ENCODE measurements around the gene KIF6.

The KIF6 gene

DNA sequence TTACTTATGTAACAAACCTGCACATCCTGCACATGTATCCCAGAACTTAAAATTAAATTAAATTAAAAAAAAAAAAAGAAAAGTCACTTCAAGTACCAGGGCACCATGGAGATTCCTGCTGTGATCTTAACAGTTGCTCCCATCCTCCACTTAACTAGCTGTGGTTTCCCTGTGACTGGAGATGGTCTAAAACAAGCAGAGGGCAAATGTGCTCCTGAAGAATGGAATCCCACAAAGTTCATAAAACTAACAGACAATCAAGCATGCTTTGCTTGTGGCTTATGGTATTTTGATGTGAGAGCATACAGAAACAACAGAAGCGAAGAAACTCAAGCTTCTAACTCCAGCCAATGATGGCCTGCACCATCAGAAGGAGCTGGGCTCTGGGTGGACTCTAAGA is 249.1 kb downstream of the KIF6 start:
- no peak for DNase-seq (ENCODE audit: extremely low spot score, insufficient read length, low read depth)
- FAIRE-seq, result no peak

DNA sequence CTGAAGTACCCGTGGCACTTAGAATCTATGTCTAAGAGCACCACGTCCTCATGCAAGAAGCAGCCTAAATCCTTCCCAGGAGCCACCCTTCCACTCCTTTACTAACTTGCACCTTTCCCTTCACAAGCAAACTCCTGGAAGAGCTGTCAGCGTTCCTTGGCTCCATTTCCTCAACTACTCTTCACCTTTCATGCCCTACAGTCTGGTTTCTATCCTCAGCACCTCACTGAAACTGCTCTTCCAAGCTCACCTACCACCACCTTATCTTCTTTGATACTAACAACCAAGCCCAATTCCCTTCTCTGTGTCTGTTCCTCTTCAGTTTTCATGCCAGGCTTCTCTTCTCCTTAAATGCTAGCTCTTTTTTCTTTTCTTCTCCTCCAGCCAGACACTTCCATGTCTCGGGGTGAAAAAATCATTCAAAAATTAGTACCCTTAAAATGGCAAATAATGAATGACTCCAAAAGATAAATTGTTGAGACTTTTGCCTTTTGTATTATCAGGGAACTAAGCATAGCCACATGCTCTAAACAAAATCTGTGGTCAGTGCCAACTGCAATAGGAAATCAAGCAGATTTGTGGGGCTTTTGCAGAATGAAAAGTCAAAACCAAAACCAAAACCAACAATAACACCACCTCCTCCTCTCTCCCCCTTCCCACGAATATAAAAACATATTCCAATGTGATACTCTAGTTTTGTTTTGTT is 253.1 kb downstream of the KIF6 start:
- peak; percentile 88 for FAIRE-seq
- DNase-seq (ENCODE audit: extremely low spot score, insufficient read length, low read depth), result peak; percentile 5

DNA sequence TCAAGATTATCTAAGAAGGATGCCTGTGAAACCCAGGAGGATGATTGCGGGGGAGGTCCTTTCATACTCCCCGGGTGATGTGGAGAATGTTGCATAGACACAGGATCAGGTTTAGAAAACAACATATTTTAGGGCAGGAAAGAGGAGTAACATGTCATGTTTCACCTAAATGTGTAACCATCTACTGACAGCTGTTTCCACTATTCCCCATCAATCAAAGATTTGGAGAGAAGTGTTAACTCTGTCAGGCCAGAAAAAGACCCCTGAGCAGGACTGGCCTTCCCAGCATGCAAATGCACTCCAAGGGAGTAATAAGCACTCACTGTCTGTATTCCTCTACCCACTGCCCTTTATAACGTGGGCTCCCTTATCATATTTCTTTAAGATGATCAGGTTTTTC is 254.7 kb downstream of the KIF6 start:
- FAIRE-seq, result no peak

DNA sequence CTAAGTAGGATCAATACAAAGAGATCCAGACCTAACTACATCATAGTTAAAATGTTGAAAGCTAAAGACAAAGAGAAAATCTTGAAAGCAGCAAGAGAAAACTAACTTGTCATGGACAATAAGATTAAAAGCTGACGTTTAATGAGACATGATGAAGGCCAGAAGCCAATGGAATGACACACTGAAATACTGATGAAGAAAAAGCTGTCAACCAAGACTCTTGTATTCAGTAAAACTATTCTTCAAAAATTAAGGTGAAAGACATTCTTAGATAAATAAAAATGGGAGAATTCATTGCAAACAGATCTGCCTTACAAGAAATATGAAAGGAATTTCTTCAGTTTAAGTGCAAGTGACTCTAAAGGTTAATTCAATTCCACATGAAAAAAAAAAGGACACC is 256.8 kb downstream of the KIF6 start:
- FAIRE-seq (no peak), DNase-seq (ENCODE audit: extremely low spot score, insufficient read length, low read depth) (no peak)

More for the DNA sequence above, 254.7 kb downstream of the KIF6 start:
- no peak for DNase-seq (ENCODE audit: extremely low spot score, insufficient read length, low read depth)

DNA sequence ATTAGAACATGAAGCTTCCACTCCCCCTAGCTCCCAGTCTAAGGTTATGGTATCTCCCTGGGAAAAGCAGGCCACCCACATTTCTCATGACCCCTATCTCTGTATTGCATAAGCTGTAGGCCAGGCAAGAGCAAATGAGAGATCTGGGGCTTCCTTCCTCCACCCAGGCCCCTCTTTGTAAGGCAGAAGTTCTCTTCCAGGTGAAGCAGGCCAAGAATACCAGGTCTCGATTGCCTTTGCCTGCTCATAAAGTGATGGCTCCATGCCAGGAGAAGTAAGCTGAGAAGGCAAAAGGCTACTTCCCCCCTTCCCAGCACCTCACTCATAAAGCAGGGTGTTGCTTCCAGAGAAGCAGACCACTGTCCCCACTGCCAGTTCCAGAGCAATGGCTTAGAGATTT is 258.6 kb downstream of the KIF6 start:
- DNase-seq (ENCODE audit: extremely low spot score, insufficient read length, low read depth), result no peak
- FAIRE-seq, result no peak

DNA sequence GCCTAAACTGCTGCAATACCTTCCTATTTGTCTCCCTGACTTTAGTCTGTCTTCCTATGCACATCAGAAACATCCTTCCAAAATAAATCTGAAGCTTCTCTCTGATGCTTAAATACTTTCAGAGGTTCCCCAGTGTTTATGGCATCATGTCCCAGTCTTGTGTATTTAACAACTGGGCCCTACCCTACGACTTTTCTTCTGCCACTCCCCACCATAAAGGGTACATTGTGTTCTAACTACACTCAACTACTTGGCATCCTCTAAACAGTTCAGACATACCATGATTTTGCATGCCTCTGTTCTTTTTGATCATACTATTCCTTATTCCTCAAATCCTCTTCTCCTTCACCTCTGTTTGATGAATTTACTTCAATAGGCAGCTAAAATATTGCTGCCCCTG is 259.7 kb downstream of the KIF6 start:
- FAIRE-seq, result no peak
- no peak for DNase-seq (ENCODE audit: extremely low spot score, insufficient read length, low read depth)

DNA sequence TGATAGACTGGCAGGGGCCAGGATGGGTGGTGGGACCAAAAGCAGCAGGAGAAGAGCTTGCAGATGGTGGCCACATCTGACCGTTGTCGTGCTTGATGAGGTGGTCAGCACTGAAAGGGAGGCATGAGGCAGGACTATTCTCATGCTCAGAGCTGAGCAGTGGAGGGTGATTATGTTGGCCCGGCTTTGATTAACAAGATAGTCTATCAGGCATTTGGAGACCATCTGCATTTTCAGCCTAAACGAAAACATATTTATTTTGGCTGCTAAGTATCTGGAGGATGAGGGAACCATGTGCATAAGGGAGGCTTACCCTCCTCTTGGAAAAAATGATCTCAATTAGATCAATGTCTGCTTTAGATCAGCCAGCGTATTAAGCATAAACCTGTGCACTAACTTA is 261.1 kb downstream of the KIF6 start:
- DNase-seq (ENCODE audit: extremely low spot score, insufficient read length, low read depth) (no peak), FAIRE-seq (no peak)

DNA sequence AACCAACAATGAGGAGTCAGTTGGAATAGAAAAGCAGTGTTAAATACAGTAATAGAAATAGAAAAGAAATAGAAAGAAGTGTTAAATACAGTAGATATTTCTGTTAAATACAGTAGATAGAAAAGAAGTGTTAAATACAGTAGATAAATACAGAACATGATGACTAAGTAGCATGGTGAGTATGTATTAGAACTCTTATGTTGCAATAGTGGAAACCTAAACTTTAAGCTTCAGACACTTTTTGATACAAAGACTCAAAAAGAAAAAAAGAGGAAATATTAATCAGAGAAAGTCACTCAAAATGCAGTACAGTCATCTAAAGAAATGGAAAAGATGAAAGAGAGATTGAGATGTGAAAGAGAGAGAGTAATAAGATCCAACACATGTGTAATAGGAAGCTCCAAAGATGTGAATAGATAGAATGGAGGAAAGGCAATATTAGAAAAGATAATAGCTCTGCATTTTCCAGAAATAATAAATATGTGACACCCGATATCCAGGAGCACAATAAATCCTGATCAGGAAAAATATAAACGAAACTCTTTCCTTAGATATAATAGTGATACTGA is 271.2 kb downstream of the KIF6 start:
- FAIRE-seq, result no peak
- DNase-seq (ENCODE audit: extremely low spot score, insufficient read length, low read depth), result no peak

DNA sequence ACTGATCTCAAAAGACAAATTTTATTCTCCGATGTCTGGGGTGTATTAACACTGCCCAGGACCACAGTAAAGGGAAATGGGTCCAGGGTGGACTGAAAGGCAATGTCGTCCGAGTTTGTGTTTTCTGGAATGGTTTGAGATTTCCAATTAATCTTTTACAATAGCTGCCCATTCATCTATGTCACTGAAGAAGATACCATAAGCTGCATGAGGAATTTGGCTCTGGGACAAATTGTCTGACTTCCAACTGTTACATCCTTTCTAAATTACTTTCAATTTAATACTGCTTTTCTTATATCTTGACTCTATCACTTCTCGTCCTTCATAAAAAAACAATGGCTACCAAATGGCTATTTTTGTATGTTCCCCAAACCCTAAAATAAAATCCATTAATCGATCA is 272.0 kb downstream of the KIF6 start:
- FAIRE-seq, result no peak

DNA sequence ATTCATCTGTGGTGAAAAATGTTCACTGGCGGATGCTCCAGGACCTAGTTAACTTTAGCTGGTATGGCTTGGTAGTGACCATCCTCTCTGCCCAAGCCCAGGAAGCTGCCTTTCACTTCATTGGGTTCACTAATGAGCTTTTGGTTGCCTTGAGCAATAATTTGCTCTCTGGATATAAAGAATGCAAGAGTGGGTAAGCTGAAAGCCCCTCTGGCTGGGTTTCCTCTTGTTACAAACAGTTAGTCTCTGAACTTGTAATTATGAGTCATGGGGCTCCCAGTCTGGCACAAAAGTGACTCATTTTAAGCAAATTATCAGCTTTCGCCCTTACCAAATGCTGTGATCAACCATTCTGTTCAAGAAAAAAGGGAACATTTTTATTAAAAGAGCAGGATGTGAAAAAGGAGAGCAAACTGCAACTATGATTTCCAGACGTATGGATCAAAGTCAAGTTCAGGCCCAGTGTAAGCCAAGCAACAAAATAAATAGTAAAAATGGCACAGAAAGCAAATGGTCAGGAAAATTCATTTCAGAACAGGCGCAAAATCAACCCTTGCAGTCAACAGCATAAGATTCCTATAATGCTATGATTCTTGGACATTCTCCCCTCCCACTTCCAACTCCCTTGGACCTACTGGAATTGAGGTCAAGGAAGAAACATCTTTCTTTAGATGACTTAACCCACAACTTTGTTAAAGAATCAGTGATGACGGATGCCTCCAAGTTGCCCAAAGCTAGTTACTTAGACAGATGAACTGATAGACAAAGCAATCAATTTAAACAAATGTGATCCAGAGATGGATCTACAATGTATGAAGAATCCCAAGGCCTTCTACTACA is 272.7 kb downstream of the KIF6 start:
- FAIRE-seq, result no peak

More for the DNA sequence above, 272.0 kb downstream of the KIF6 start:
- no peak for DNase-seq (ENCODE audit: extremely low spot score, insufficient read length, low read depth)

DNA sequence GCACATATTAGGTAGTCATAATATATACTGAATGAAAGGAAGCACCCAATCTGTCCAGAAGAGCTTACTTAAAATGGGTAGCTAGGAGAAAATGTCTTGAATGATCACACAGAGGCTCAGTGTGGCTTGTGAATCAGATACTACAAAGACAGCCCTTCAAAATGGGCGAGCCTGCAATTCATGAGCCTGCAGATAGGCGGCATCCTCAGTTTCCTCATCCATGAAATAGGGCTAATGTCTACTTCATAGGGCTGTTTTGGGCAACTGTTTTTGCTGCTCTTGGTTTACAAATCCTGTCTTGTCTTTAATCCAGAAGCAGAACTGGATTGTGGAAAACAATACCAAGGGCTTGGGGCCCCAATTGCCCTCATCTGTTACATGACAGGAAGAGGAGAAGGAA is 273.4 kb downstream of the KIF6 start:
- FAIRE-seq, result peak; percentile 51
- no peak for DNase-seq (ENCODE audit: extremely low spot score, insufficient read length, low read depth)

More for the DNA sequence above, 272.7 kb downstream of the KIF6 start:
- DNase-seq (ENCODE audit: extremely low spot score, insufficient read length, low read depth), result no peak

DNA sequence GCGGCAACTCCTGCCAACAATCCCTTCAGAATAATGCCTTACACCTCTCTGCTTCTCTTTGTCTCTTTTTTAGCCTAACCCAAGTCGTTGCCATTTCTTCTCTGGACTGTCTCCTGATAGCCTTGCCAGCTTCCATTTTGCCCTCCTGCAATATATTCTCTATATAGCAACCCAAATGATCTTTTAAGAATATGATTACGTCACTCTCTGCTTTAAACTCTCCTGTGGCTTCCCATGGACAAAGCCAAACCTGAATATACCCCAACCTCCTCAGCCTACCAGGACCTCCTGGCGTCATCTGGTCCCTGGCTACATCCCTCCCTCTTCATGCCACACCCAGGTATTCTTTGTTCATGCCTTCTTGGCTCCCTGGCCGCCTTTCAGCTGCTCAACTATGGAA is 276.2 kb downstream of the KIF6 start:
- FAIRE-seq (no peak), DNase-seq (ENCODE audit: extremely low spot score, insufficient read length, low read depth) (no peak)

DNA sequence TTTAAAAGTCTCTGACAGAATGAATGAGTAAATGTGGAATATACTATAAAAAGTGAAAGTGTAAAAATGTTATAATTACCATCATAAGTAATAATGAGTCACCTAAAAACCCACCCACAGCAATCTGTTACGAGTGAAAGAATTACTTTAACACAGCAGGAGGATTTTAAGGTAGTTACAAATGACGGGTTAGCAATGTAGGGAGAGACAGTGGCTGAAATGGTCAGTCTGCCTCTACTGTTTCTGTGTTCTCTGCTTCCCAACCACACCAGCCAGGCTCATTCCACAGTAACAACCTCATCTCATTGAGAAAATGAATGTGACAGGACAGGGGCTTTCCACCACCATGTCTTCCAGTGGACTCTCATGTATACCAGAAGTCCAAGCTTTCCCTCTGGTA is 278.3 kb downstream of the KIF6 start:
- DNase-seq (ENCODE audit: extremely low spot score, insufficient read length, low read depth), result no peak
- no peak for FAIRE-seq

DNA sequence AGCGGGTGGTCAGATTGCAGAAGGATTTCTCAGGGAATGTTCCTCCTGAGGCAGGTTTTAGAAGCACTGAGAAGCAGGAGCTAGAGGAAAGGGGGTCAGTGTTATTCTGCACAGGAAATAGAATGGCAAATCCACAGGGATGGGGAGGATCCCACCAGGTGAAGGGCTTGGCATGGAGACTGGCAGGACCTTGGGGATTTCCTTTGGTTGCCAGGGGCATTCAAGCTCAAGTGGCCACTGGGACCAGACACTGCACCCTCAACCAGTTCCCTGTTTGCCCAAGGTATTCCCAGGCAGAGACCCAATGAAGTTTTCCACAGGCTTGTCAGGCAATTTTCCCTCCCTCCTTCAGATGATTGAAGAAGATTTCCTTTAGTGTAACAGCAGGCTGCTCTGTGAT is 279.5 kb downstream of the KIF6 start:
- no peak for DNase-seq (ENCODE audit: extremely low spot score, insufficient read length, low read depth)
- no peak for FAIRE-seq

DNA sequence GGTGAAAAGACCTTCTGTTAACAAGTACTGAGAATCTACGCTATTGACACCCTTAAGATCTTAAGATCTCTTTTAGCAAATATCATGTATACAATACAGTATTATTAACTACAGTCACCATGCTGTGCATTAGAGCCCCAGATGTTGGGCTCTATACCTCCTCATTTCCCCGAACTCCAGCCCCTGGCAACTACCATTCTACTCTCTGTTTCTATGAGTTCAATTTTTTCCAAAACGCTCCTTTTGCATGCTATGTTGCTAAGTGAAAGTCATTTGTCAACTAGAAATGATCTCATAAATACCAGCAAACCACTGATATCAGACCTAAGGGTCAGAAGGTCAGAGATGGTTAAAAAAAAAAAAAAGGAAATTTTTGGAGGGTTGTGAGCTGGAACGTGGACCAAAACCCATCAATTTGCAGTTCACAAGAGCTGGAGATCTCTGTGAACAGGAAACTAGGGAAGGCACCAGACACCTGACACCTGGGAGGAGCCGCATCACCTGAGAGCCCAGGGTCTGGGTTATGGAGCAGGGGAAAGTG is 280.7 kb downstream of the KIF6 start:
- DNase-seq (ENCODE audit: extremely low spot score, insufficient read length, low read depth) (no peak), FAIRE-seq (peak; percentile 72)

DNA sequence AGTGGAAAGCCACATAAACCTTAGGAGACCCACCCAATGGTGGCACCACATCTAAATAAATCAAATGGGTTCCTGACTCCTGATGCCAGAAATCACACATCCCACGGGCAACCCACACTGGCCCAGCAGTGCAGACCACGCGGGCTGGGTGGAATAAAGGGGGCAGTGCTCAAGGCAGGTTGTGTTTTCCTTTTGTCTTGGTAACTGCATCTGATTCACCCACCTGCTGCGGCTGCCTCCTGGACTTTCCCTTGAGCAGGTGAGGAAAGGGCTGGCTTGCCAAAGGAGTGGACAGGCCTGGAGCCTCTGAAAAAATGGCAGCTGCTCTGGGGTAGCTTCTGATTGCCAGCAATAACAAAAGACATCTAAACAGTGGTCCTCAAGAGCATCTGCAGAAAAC is 283.2 kb downstream of the KIF6 start:
- FAIRE-seq, result no peak

DNA sequence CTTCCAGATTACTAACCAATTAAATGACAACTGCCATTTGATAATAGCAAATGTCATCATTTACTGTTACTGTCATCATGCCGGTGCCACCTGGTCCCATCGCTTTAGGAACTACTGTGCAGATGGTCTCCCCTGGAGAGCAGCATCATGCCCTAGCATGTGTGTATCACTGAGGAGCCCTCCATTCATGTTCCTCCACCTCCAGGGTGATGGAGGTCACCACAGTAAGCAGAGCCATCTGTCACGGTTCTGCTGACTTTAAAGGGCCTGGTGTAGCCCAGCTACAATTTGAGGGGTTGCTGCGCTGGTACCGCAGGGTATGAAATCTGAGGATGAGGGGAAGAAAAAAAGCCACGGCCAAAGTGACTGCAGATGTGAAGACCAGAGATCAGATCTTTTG is 283.9 kb downstream of the KIF6 start:
- FAIRE-seq (no peak), DNase-seq (ENCODE audit: extremely low spot score, insufficient read length, low read depth) (no peak)

More for the DNA sequence above, 283.2 kb downstream of the KIF6 start:
- DNase-seq (ENCODE audit: extremely low spot score, insufficient read length, low read depth), result no peak

DNA sequence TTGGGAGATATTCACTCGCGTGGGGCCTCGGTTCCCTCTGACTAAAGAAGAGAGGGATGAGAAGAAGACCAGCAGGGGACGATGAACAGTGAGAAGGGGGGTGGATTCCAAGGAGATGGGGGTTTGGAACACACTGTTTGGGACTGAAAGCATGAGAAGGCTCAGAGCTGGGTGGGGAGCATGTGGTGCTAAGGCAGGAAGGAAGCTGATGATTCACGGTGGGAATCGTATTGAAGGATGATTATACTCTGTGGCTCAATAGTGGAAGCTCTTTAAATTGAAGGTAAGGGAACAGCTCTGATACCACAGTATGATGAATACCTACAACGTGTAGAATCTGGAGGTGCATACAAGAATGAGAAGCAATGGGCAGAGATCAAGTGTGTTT is 285.2 kb downstream of the KIF6 start:
- DNase-seq (ENCODE audit: extremely low spot score, insufficient read length, low read depth), result no peak
- no peak for FAIRE-seq

DNA sequence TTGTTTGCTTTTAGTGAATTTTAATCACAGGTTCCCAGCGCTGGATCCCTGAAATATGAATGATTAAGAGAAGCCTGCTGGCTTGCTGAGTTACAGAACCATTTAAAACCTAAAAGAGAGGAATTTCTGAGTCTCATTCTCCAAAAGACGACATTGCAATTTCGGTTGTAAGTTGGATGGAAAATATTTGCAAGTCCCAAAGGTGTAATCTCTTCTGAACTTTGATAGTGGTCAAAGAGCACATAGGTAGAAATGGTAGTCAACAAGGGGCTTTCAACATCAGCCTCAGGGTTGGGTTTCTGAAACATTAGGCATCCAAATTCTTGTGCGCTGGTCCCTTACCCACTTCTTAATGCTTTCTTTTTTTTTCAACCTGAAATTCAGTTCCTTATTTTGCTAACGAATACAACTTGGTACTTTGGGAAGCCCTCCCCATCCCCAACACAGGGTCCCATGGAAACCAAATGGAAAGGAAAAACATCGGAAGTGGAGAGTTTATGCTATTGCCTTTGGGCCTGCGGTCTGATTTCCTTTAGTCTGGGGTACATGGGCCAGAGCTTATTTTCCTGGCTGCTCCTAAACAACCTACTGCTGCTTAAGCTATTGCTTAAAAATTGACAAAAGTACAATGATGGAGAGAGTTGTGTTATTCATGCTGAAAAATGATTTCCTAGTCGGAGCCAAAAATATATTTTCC is 285.7 kb downstream of the KIF6 start:
- DNase-seq (ENCODE audit: extremely low spot score, insufficient read length, low read depth) (no peak), FAIRE-seq (no peak)

DNA sequence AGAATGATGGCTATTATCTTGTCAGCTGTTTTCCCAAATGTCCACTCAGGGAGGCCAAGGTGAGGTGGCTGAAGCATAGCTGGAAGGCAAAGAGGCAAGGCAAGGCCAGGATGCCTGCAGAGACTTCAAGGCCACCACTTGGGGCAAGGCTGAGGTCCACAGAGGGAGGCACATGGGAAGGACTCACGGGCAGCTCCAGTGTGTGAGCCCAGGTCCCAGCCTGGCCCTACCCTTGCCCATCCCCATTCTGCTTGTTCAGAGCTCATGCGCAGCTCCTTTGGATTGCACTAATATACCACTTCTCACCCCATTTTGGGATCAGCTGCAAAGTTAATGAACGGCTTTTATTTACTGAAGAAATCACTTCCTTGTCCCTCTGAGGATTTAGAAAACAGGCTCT is 291.6 kb downstream of the KIF6 start:
- no peak for DNase-seq (ENCODE audit: extremely low spot score, insufficient read length, low read depth)
- FAIRE-seq, result no peak
